ENCODE results near the gene ANTXR2.

The ANTXR2 gene

GRCh38 chr4:80070880-80071603 lies 2.0 kb downstream of the ANTXR2 start:
- DNase-seq (ENCODE audit: insufficient read length, low spot score) = no peak
- FAIRE-seq = no peak

GRCh38 chr4:80069837-80070731 lies 2.9 kb downstream of the ANTXR2 start:
- no peak for FAIRE-seq
- DNase-seq (ENCODE audit: insufficient read length, low spot score) = no peak

GRCh38 chr4:80069108-80069836 lies 3.8 kb downstream of the ANTXR2 start:
- FAIRE-seq (no peak), DNase-seq (ENCODE audit: insufficient read length, low spot score) (no peak)

GRCh38 chr4:80065601-80066000 lies 7.4 kb downstream of the ANTXR2 start:
- DNase-seq (ENCODE audit: insufficient read length, low spot score) (no peak), FAIRE-seq (no peak)

GRCh38 chr4:80062527-80062926 lies 10.5 kb downstream of the ANTXR2 start:
- FAIRE-seq = no peak
- no peak for DNase-seq (ENCODE audit: insufficient read length, low spot score)

GRCh38 chr4:80060804-80061203 lies 12.2 kb downstream of the ANTXR2 start:
- no peak for FAIRE-seq
- DNase-seq (ENCODE audit: insufficient read length, low spot score) = no peak

GRCh38 chr4:80058740-80059139 lies 14.3 kb downstream of the ANTXR2 start:
- no peak for FAIRE-seq

GRCh38 chr4:80054375-80054774 lies 18.7 kb downstream of the ANTXR2 start:
- no peak for DNase-seq (ENCODE audit: insufficient read length, low spot score)

More at GRCh38 chr4:80058740-80059139, 14.3 kb downstream of the ANTXR2 start:
- no peak for DNase-seq (ENCODE audit: insufficient read length, low spot score)

GRCh38 chr4:80053140-80053910 lies 19.7 kb downstream of the ANTXR2 start:
- DNase-seq (ENCODE audit: insufficient read length, low spot score) (no peak), FAIRE-seq (no peak)

More at GRCh38 chr4:80054375-80054774, 18.7 kb downstream of the ANTXR2 start:
- FAIRE-seq = no peak

- no peak for DNase-seq (ENCODE audit: insufficient read length, low spot score)
- no peak for FAIRE-seq
These were observed 23.1 kb downstream of the ANTXR2 start for GRCh38 chr4:80049813-80050534.

- FAIRE-seq = no peak
These were observed 23.6 kb downstream of the ANTXR2 start for GRCh38 chr4:80049402-80049801.

GRCh38 chr4:80045786-80046185 lies 27.2 kb downstream of the ANTXR2 start:
- no peak for DNase-seq (ENCODE audit: insufficient read length, low spot score)
- no peak for FAIRE-seq

More at GRCh38 chr4:80049402-80049801, 23.6 kb downstream of the ANTXR2 start:
- DNase-seq (ENCODE audit: insufficient read length, low spot score) = no peak

- DNase-seq (ENCODE audit: insufficient read length, low spot score) = no peak
- no peak for FAIRE-seq
These were observed 29.5 kb downstream of the ANTXR2 start for GRCh38 chr4:80043541-80043940.

GRCh38 chr4:80042821-80043220 lies 30.2 kb downstream of the ANTXR2 start:
- no peak for FAIRE-seq

GRCh38 chr4:80037864-80038263 lies 35.2 kb downstream of the ANTXR2 start:
- FAIRE-seq (no peak), DNase-seq (ENCODE audit: insufficient read length, low spot score) (no peak)

More at GRCh38 chr4:80042821-80043220, 30.2 kb downstream of the ANTXR2 start:
- no peak for DNase-seq (ENCODE audit: insufficient read length, low spot score)

GRCh38 chr4:80036949-80037685 lies 35.9 kb downstream of the ANTXR2 start:
- FAIRE-seq (no peak), DNase-seq (ENCODE audit: insufficient read length, low spot score) (no peak)

- FAIRE-seq (no peak), DNase-seq (ENCODE audit: insufficient read length, low spot score) (no peak)
These were observed 36.7 kb downstream of the ANTXR2 start for GRCh38 chr4:80036306-80036705.

- DNase-seq (ENCODE audit: insufficient read length, low spot score) (no peak), FAIRE-seq (no peak)
These were observed 37.7 kb downstream of the ANTXR2 start for GRCh38 chr4:80035336-80035735.

- no peak for DNase-seq (ENCODE audit: insufficient read length, low spot score)
- no peak for FAIRE-seq
These were observed 39.4 kb downstream of the ANTXR2 start for GRCh38 chr4:80033581-80033980.
